GM12874 (cell line): ENCODE results near the gene MAP6.

Experiments used
- CTCF ChIP-seq: IDR thresholded peaks from 2 replicates; pipeline ENCODE4 v1.5.1; 2011; ENCODE audit warnings: low read depth, mild to moderate bottlenecking, control low read depth, low read length, moderate library complexity; ENCODE audit not compliant: insufficient read depth

Gene MAP6

GRCh38 chr11:75635066-75635862, 33.6 kb downstream of the MAP6 start:
- TF ChIP-seq CTCF = no peak

DNA sequence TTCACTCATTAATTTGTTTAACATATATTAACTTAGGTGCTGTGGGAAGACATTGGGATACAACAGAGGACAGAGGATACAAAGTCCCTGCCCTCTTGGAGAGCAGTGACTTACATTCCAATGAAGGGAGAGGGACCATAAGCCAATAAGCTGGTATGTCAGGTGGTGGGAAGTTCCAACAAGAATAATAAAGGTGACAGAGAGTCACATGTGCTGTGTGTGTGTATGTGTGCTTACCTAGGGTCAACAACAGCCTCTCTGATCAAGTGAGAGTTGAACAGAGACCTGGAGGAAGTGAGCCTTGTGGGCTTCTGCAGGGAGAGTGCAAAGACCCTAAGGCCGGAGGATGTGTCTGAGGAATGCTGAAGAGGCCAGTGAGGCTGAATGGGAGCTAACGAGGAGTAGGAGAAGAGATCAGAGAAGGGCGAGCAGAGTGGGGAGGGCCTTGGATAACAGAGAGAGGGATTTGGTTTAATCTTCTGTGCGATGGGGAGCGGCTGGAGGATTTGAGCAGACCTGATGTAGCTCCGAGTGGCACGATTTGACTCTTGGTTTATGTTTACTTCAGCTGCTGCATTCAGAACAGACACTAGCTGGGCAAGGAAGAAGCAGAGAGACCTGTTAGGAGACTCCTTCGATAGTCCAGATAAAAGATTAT, 35.3 kb downstream of the MAP6 start:
- no peak for TF ChIP-seq CTCF

- no peak for TF ChIP-seq CTCF
These were observed 35.9 kb downstream of the MAP6 start for GRCh38 chr11:75632962-75633361.

DNA sequence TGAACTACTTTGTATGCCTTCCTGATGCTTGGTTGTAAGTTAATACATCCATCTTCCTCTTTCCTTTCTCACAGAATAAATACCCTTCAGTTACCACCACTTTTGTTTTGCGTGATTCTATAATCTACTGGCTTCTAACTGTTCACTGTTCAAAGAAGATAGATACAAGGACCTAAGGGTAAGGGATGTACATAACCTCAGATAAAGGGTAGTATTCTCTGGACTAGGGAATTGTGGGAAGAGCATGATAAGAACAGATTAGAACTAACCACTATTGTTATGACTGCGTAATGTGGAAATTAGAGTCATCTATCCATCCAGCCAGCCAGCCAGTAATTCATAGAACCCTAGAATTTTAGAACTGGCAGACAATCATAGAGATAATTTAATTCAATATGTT, 36.4 kb downstream of the MAP6 start:
- TF ChIP-seq CTCF = no peak

DNA sequence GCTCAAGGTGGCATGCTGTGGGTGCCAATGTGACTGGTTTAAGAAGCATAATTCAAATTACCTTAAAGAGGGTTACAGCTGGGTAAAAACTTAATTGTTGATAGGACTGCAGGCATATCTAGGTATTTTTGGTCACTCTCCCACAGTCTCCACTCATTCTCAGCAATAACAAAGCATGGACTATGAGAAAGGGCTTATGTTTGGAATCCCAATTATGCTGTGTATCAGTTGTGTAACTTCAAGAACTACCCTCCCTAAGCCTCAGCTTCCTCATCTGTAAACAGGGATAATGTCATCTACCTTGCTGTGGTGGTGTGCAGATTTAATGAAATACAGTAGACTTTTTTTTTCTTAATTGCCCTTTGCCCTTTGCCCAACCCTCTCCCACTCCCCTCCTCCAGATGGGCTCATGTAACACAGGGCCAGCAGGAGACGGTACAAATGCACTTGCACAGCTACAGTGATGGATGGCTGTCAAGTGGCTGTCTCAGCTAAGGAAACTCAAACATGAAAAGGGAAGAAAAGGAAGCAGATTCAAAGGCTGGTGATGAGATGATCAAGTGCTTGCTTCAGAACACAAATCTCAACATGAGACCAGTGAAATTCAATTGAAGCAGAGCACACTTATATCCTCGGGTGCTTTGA, 37.6 kb downstream of the MAP6 start:
- TF ChIP-seq CTCF = no peak

GRCh38 chr11:75627906-75628668, 40.8 kb downstream of the MAP6 start:
- no peak for TF ChIP-seq CTCF
